SK-N-SH treated with all-trans-retinoic acid at 6 μM for 48 hours (cell line): ENCODE measurements around the gene ABHD10.

Experiments
- ARNTL ChIP-seq: fragments of 450-650 bp; formaldehyde crosslinking; IDR thresholded peaks from 2 replicates; pipeline ENCODE4 v1.5.0; 2020; ENCODE audit warnings: low read depth, mild to moderate bottlenecking, moderate library complexity, borderline replicate concordance
- ESRRG ChIP-seq: fragments of 250-450 bp; sonication (Bioruptor Pico); IDR thresholded peaks from 2 replicates; pipeline ENCODE4 v1.6.1; 2021; ENCODE audit warnings: mild to moderate bottlenecking
- POU6F1 ChIP-seq: fragments of 250-450 bp; sonication (Bioruptor Pico); IDR thresholded peaks from 2 replicates; pipeline ENCODE4 v1.8.0; 2021; ENCODE audit warnings: low read depth, mild to moderate bottlenecking, moderate library complexity, borderline replicate concordance
- TOX ChIP-seq: fragments of 250-450 bp; sonication (Bioruptor Pico); IDR thresholded peaks from 2 replicates; pipeline ENCODE4 v1.8.0; 2021; ENCODE audit warnings: mild to moderate bottlenecking, moderate library complexity, borderline replicate concordance
- ZNF565 ChIP-seq: fragments of 450-650 bp; formaldehyde crosslinking; conservative IDR thresholded peaks from 2 replicates; pipeline ENCODE4 v1.5.0; 2020; ENCODE audit warnings: low read depth, mild to moderate bottlenecking, moderate library complexity
- ZNF70 ChIP-seq: fragments of 450-650 bp; formaldehyde crosslinking; IDR thresholded peaks from 2 replicates; pipeline ENCODE4 v1.5.0; 2020; ENCODE audit warnings: mild to moderate bottlenecking, moderate library complexity

GRCh38 chr3:112018712-112019111, 39.9 kb downstream of the ABHD10 start:
- TF ChIP-seq ESRRG (CRISPR knock-in tag) (no peak), ZNF70 (CRISPR knock-in tag) (no peak), TOX (CRISPR knock-in tag) (no peak), POU6F1 (CRISPR knock-in tag) (no peak), ZNF565 (CRISPR knock-in tag) (no peak), ARNTL (CRISPR knock-in tag) (no peak)
